Chondrocyte (in vitro differentiated cells): ENCODE results near the gene USP17L28. TPM values are rescaled to one million over a fixed set of nuclear protein-coding genes. Genes with fewer than 3 reads are reported as not detected.
"Not testable (repeated sequence)": the region's sequence is repeated elsewhere in the genome, so short reads cannot be mapped to it uniquely, and the experiment has no call there.

ENCODE experiments used
- DNase-seq: peaks from one replicate; pipeline ENCODE4 v3.0.0; 2021; ENCODE audit warnings: mixed read lengths, low spot score
- H3K27ac Mint-ChIP-seq: one replicate; pipeline ENCODE4 v1.8.0; 2021; ENCODE audit warnings: mild to moderate bottlenecking, moderate library complexity, mixed read lengths; ENCODE audit not compliant: unreplicated experiment
- H3K27me3 Mint-ChIP-seq: 2 replicates; pipeline ENCODE4 v1.8.0; 2021; ENCODE audit warnings: low read depth, mixed read lengths
- H3K36me3 Mint-ChIP-seq: 2 replicates; pipeline ENCODE4 v1.8.0; 2021; ENCODE audit warnings: low read depth, mixed read lengths
- H3K4me1 Mint-ChIP-seq: 2 replicates; pipeline ENCODE4 v1.8.0; 2021; ENCODE audit warnings: low read depth, mild to moderate bottlenecking, mixed read lengths
- H3K4me3 Mint-ChIP-seq: one replicate; pipeline ENCODE4 v1.8.0; 2021; ENCODE audit warnings: mild to moderate bottlenecking, moderate library complexity, mixed read lengths; ENCODE audit not compliant: unreplicated experiment
- H3K9me3 Mint-ChIP-seq: 2 replicates; pipeline ENCODE4 v1.8.0; 2021; ENCODE audit warnings: low read depth, mixed read lengths
- total RNA-seq: library from RNA; stranded (reverse); gene quantifications from 3 replicates; pipeline ENCODE4 v1.2.1, GENCODE V29; 2021
- TF ChIP-seq, protein P1 (sequence below): fragments of 200-600 bp; sonication (generic); IDR thresholded peaks from 2 replicates; pipeline ENCODE4 v1.5.0; 2021; ENCODE audit warnings: antibody characterized with exemption, mild to moderate bottlenecking, moderate library complexity

The USP17L28 gene
- total RNA-seq, 1 donor from 2014 or later = not detected

DNA sequence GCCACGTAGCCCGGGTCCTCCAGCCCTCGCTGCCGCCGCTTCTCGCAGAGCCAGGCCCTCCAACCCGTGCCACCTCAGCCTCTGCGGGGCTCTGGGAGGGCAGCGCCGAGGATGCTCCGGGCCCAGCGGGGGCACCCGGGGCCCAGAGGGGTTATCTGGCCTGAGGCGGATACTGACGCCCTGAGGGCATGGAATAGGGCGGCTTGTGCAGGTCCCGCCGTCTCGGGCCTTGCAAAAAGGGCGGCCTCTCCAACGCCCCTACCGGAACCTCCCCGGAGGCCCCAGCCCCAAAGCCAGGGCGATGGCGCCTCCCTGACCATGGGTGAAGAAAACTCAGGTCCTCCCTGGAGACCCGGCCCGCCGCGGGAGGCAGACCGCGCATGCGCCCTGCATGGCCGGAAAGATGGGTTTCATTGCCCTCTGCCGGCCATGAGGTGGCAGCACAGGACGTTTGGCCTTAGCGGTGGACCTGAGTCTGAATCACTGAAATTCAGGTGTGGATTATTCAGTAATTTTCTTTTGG lies 32.4 kb downstream of the USP17L28 start:
- not testable (repeated sequence) for H3K36me3 Mint-ChIP-seq, H3K27ac Mint-ChIP-seq, H3K9me3 Mint-ChIP-seq, H3K27me3 Mint-ChIP-seq, DNase-seq, H3K4me1 Mint-ChIP-seq
- peak overlapping the region; percentile 59 for H3K4me3 Mint-ChIP-seq
- TF ChIP-seq, protein P1, sequence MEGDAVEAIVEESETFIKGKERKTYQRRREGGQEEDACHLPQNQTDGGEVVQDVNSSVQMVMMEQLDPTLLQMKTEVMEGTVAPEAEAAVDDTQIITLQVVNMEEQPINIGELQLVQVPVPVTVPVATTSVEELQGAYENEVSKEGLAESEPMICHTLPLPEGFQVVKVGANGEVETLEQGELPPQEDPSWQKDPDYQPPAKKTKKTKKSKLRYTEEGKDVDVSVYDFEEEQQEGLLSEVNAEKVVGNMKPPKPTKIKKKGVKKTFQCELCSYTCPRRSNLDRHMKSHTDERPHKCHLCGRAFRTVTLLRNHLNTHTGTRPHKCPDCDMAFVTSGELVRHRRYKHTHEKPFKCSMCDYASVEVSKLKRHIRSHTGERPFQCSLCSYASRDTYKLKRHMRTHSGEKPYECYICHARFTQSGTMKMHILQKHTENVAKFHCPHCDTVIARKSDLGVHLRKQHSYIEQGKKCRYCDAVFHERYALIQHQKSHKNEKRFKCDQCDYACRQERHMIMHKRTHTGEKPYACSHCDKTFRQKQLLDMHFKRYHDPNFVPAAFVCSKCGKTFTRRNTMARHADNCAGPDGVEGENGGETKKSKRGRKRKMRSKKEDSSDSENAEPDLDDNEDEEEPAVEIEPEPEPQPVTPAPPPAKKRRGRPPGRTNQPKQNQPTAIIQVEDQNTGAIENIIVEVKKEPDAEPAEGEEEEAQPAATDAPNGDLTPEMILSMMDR = peak; percentile 78

DNA sequence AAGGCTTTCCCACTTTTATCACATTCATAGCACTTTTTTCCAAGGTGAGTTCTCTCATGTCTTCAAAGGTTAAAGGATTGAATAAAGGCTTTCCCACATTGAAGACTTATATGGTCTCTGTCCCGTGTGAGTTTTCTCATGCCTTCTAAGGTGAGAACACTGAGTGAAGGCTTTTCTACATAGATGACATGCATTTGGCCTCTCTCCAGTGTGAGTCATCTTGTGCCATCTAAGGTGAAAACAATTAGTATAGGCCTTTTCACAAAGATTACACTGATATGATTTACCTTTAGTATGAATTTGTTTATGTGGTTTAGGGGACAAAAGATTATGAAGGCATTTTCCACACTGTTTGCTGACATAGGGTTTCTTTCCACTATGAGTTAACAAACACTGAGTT lies 35.4 kb downstream of the USP17L28 start:
- Mint-ChIP-seq H3K9me3 (no peaks in the 10 kb centered on the region), H3K4me3 (no peak overlapping the region), H3K4me1 (no peaks in the 10 kb centered on the region), H3K36me3 (no peaks in the 10 kb centered on the region), H3K27me3 (peaks cover 5% of the 10 kb centered on the region), H3K27ac (no peak overlapping the region)
- no peak for DNase-seq
- TF ChIP-seq, protein P1 = no peak

DNA sequence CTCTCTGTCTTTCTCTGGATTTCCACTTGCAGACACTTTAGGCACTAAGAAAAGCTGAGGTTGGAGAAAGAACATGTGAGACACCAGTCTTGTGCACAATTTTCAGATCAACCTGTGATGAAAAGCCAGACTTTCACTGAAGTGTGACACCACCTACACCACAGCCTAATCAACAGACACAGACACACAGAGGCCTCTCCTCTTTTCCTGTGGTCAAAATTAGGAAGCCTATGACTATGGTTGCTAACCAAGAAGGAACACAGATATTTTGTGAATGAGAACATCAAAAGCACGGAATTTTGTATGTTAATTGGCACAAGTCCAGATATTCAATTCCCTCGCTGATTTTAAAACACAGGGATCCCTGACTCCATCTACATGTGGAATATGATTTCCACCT lies 40.3 kb downstream of the USP17L28 start:
- not testable (repeated sequence) for H3K9me3 Mint-ChIP-seq, H3K27ac Mint-ChIP-seq, H3K27me3 Mint-ChIP-seq, H3K4me1 Mint-ChIP-seq, DNase-seq, H3K4me3 Mint-ChIP-seq, H3K36me3 Mint-ChIP-seq

Other genes with a start within 250 kb of the USP17L28 start
- not detected in 3 replicates for gene FAM90A26, start 178.5 kb upstream of the USP17L28 start, total RNA-seq
- not detected in 3 replicates for gene USP17L10, start 138.2 kb upstream of the USP17L28 start, total RNA-seq
- not detected in 3 replicates for gene USP17L11, start 133.5 kb upstream of the USP17L28 start, total RNA-seq
- not detected in 3 replicates for gene USP17L12, start 128.7 kb upstream of the USP17L28 start, total RNA-seq
- not detected in 3 replicates for gene USP17L13, start 124.0 kb upstream of the USP17L28 start, total RNA-seq
- gene USP17L15, start 114.5 kb upstream of the USP17L28 start, total RNA-seq = not detected in 3 replicates
- not detected in 3 replicates for gene USP17L17, start 105.0 kb upstream of the USP17L28 start, total RNA-seq
- gene USP17L18, start 100.3 kb upstream of the USP17L28 start, total RNA-seq = not detected in 3 replicates
- not detected in 3 replicates for gene USP17L19, start 95.5 kb upstream of the USP17L28 start, total RNA-seq
- not detected in 3 replicates for gene USP17L20, start 90.8 kb upstream of the USP17L28 start, total RNA-seq
- gene USP17L21, start 86.0 kb upstream of the USP17L28 start, total RNA-seq = not detected in 3 replicates
- not detected in 3 replicates for gene USP17L22, start 81.3 kb upstream of the USP17L28 start, total RNA-seq
- not detected in 3 replicates for gene USP17L24, start 23.7 kb upstream of the USP17L28 start, total RNA-seq
- not detected in 3 replicates for gene USP17L25, start 19.0 kb upstream of the USP17L28 start, total RNA-seq
- gene USP17L26, start 14.2 kb upstream of the USP17L28 start, total RNA-seq = not detected in 3 replicates
- gene USP17L5, start 9.5 kb upstream of the USP17L28 start, total RNA-seq = not detected in 3 replicates
- not detected in 3 replicates for gene USP17L27, start 4.7 kb upstream of the USP17L28 start, total RNA-seq
- not detected in 3 replicates for gene USP17L29, start 4.7 kb downstream of the USP17L28 start, total RNA-seq
- gene USP17L30, start 14.2 kb downstream of the USP17L28 start, total RNA-seq = not detected in 3 replicates
- not detected in 3 replicates for gene DEFB131A, start 95.5 kb downstream of the USP17L28 start, total RNA-seq